Measurements from ENCODE around the gene EPHA1.

The EPHA1 gene

DNA sequence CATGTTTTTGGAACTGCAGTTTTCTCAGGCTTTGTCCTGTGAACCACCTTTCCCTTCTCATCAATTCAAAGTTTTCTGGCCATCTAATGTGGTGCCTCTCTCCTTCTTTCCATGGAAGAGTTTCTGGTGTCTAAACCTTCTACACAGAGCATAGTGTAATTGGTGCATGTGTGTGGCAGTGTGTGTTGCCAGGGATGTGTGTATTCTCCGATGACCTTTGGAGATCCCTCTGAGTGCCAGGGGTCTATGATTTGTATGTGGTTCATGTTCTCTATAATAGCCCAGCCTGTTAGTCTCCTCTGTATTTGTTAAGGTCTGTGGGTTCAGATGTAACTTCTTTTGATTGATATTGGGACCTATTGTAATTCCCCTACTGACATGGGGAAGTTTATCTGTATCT lies 36.1 kb upstream of the EPHA1 start:
- H2AFZ ChIP-seq (ENCODE audit: low read length): no peak overlapping the region
- no peaks in the 10 kb centered on the region for H3K4me1 ChIP-seq (ENCODE audit: insufficient read depth, low read length, poor library complexity, severe bottlenecking)
- no peaks in the 10 kb centered on the region for H3K27me3 ChIP-seq (ENCODE audit: insufficient read depth, low read length, poor library complexity, severe bottlenecking)
- no peaks in the 10 kb centered on the region for H3F3A ChIP-seq (ENCODE audit: low read depth)
- no peaks in the 10 kb centered on the region for H3K36me3 ChIP-seq (ENCODE audit: insufficient read depth, low read length)
- no peaks in the 10 kb centered on the region for H3K79me2 ChIP-seq (ENCODE audit: insufficient read depth, low read length)
- H3K9me3 ChIP-seq (ENCODE audit: insufficient read depth, low read depth, low read length): no peaks in the 10 kb centered on the region
- H3K9me2 ChIP-seq (replicated peaks; ENCODE audit: low read depth, low read length): no peaks in the 10 kb centered on the region
- H4K20me1 ChIP-seq (ENCODE audit: insufficient read depth, low read length, poor library complexity, severe bottlenecking): no peaks in the 10 kb centered on the region
- TF ChIP-seq, protein P1, sequence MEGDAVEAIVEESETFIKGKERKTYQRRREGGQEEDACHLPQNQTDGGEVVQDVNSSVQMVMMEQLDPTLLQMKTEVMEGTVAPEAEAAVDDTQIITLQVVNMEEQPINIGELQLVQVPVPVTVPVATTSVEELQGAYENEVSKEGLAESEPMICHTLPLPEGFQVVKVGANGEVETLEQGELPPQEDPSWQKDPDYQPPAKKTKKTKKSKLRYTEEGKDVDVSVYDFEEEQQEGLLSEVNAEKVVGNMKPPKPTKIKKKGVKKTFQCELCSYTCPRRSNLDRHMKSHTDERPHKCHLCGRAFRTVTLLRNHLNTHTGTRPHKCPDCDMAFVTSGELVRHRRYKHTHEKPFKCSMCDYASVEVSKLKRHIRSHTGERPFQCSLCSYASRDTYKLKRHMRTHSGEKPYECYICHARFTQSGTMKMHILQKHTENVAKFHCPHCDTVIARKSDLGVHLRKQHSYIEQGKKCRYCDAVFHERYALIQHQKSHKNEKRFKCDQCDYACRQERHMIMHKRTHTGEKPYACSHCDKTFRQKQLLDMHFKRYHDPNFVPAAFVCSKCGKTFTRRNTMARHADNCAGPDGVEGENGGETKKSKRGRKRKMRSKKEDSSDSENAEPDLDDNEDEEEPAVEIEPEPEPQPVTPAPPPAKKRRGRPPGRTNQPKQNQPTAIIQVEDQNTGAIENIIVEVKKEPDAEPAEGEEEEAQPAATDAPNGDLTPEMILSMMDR (conservative IDR thresholded peaks at IDR 0.05; ENCODE audit: low read length): no peak
- TF ChIP-seq EZH2phosphoT487 (IDR thresholded peaks at IDR 0.05; ENCODE audit: borderline replicate concordance): no peak
- no peak overlapping the region for H3K4me2 ChIP-seq (ENCODE audit: low read depth, low read length, poor library complexity, severe bottlenecking)
- H3K9ac ChIP-seq (ENCODE audit: low read depth, low read length, poor library complexity, severe bottlenecking): no peak overlapping the region
- H3K4me3 ChIP-seq (ENCODE audit: low read length, poor library complexity, severe bottlenecking): no peak overlapping the region

DNA sequence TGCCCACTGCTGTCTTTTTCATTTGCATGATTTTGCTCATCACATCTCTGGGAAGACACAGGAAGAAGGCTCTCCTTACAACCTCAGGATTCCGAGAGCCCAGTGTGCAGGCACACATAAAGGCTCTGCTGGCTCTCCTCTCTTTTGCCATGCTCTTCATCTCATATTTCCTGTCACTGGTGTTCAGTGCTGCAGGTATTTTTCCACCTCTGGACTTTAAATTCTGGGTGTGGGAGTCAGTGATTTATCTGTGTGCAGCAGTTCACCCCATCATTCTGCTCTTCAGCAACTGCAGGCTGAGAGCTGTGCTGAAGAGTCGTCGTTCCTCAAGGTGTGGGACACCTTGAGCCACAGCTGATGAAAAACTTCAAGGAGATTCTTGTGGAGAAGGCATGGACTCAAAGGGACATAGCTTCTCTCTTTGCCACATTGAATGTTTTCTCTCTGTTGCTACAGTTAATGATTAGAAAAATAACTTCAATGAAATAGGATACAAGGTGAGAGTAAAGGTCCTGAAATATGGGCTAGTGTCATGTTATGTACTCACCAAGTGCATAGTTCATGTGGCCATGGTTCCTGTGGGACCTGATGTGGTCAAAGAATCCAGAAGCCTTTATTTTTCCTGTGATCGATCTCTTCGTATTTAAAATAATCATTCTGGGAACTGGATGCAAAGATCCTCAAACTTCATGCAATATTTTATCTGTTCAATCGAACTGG lies 35.6 kb upstream of the EPHA1 start:
- no peaks in the 10 kb centered on the region for H3K9me3 ChIP-seq (ENCODE audit: insufficient read depth, low read depth, low read length)
- H2AFZ ChIP-seq (ENCODE audit: low read length): no peak overlapping the region
- no peaks in the 10 kb centered on the region for H3K27me3 ChIP-seq (ENCODE audit: insufficient read depth, low read length, poor library complexity, severe bottlenecking)
- H4K20me1 ChIP-seq (ENCODE audit: insufficient read depth, low read length, poor library complexity, severe bottlenecking): no peaks in the 10 kb centered on the region
- TF ChIP-seq, protein P1 (conservative IDR thresholded peaks at IDR 0.05; ENCODE audit: low read length): no peak
- no peak for TF ChIP-seq EZH2phosphoT487 (IDR thresholded peaks at IDR 0.05; ENCODE audit: borderline replicate concordance)
- H3K4me3 ChIP-seq (ENCODE audit: low read length, poor library complexity, severe bottlenecking): no peak overlapping the region
- no peaks in the 10 kb centered on the region for H3K9me2 ChIP-seq (replicated peaks; ENCODE audit: low read depth, low read length)
- no peaks in the 10 kb centered on the region for H3K4me1 ChIP-seq (ENCODE audit: insufficient read depth, low read length, poor library complexity, severe bottlenecking)
- H3K79me2 ChIP-seq (ENCODE audit: insufficient read depth, low read length): no peaks in the 10 kb centered on the region
- no peaks in the 10 kb centered on the region for H3F3A ChIP-seq (ENCODE audit: low read depth)
- no peak overlapping the region for H3K4me2 ChIP-seq (ENCODE audit: low read depth, low read length, poor library complexity, severe bottlenecking)
- H3K36me3 ChIP-seq (ENCODE audit: insufficient read depth, low read length): no peaks in the 10 kb centered on the region
- H3K9ac ChIP-seq (ENCODE audit: low read depth, low read length, poor library complexity, severe bottlenecking): no peak overlapping the region

DNA sequence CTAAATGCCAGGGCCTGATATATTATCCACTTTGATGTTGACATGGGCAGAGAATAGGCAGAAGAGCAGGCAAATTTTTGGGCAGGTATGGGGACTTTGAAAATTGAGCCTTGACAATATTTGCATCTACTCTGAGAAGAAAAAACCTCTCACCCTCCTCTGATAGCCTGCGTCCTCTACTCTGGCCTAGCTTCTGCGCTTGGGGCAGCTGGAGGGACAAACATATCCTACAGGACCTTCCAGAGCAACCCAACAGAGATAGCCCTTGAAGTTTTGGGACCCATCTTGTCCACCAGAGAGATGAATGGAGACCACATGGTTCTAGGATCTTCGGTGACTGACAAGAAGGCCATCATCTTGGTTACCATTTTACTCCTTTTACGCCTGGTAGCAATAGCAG lies 34.5 kb upstream of the EPHA1 start, which contains the start of gene TAS2R60:
TSS of gene TAS2R60 (plus strand) at position 301 of the 400 bp plus-strand sequence. CDS start at position 301, 0 bp downstream.
- no peaks in the 10 kb centered on the region for H3F3A ChIP-seq (ENCODE audit: low read depth)
- H2AFZ ChIP-seq (ENCODE audit: low read length): no peak within 1 kb of the TSS
- H3K27me3 ChIP-seq (ENCODE audit: insufficient read depth, low read length, poor library complexity, severe bottlenecking): no peaks in the 10 kb centered on the region
- no peaks in the 10 kb centered on the region for H4K20me1 ChIP-seq (ENCODE audit: insufficient read depth, low read length, poor library complexity, severe bottlenecking)
- H3K9me2 ChIP-seq (replicated peaks; ENCODE audit: low read depth, low read length): no peaks in the 10 kb centered on the region
- no peak within 1 kb of the TSS for H3K4me3 ChIP-seq (ENCODE audit: low read length, poor library complexity, severe bottlenecking)
- no peaks in the 10 kb centered on the region for H3K79me2 ChIP-seq (ENCODE audit: insufficient read depth, low read length)
- no peaks in the 10 kb centered on the region for H3K36me3 ChIP-seq (ENCODE audit: insufficient read depth, low read length)
- no peaks in the 10 kb centered on the region for H3K4me1 ChIP-seq (ENCODE audit: insufficient read depth, low read length, poor library complexity, severe bottlenecking)
- no peak for TF ChIP-seq EZH2phosphoT487 (IDR thresholded peaks at IDR 0.05; ENCODE audit: borderline replicate concordance)
- TF ChIP-seq, protein P1 (conservative IDR thresholded peaks at IDR 0.05; ENCODE audit: low read length): no peak
- H3K9ac ChIP-seq (ENCODE audit: low read depth, low read length, poor library complexity, severe bottlenecking): no peak within 1 kb of the TSS
- H3K9me3 ChIP-seq (ENCODE audit: insufficient read depth, low read depth, low read length): no peaks in the 10 kb centered on the region
- no peak within 1 kb of the TSS for H3K4me2 ChIP-seq (ENCODE audit: low read depth, low read length, poor library complexity, severe bottlenecking)
